Stomach (tissue), 9 donors: ENCODE results near the gene PIN1. TPM values are rescaled to one million over a fixed set of nuclear protein-coding genes. Genes with fewer than 3 reads are reported as not detected.
A peak's percentile ranks its signal among the peaks of the same experiment; 100 is the strongest.
"Not testable (repeated sequence)": the region's sequence is repeated elsewhere in the genome, so short reads cannot be mapped to it uniquely, and the experiment has no call there.

Experiments
- DNase-seq, 2 donors: peaks; one replicate each; pipeline versions ENCODE4 v3.0.0 to v3.0.0-alpha.2; 2013 to 2019
- H3K27ac ChIP-seq, 5 donors: fragments of 200-600 bp in 4 of 5; sonication (generic) in 4 of 5; one replicate each; pipeline ENCODE4 v1.5.1; 2013 to 2019; ENCODE audit warnings: mild to moderate bottlenecking in 1 of 5, moderate library complexity in 1 of 5
- H3K27me3 ChIP-seq, 3 donors: fragments of 200-600 bp; sonication (generic); one replicate each; pipeline ENCODE4 v1.5.1; 2017 to 2019; ENCODE audit warnings: mixed run types in 1 of 3
- H3K36me3 ChIP-seq, 4 donors: fragments of 200-600 bp; sonication (generic); 1 replicate in 3 of 4; 2 replicates in 1 of 4; pipeline ENCODE4 v1.5.1; 2016 to 2019
- H3K4me1 ChIP-seq, 4 donors: fragments of 200-600 bp; sonication (generic); one replicate each; pipeline ENCODE4 v1.5.1; 2016 to 2019
- H3K4me3 ChIP-seq, 4 donors: fragments of 200-600 bp; sonication (generic) in 3 of 4; one replicate each; pipeline ENCODE4 v1.5.1; 2016 to 2019; ENCODE audit warnings: mild to moderate bottlenecking in 1 of 4
- H3K9me3 ChIP-seq, 4 donors: fragments of 200-600 bp; sonication (generic); one replicate each; pipeline ENCODE4 v1.5.1; 2016 to 2019
- EP300 ChIP-seq: sonication (generic); formaldehyde crosslinking; IDR thresholded peaks from one replicate; pipeline ENCODE4 v1.6.1; 2017; ENCODE audit warnings: antibody characterized with exemption
- POLR2A ChIP-seq, 4 donors: fragments of 450-650 bp; IDR thresholded peaks; one replicate each; pipeline ENCODE4 v1.6.1; 2016; ENCODE audit warnings: antibody characterized with exemption in 4 of 4, control low read depth in 2 of 4, mild to moderate bottlenecking in 1 of 4, moderate library complexity in 1 of 4
- POLR2AphosphoS5 ChIP-seq, 3 donors: sonication (generic); formaldehyde crosslinking; IDR thresholded peaks; one replicate each; pipeline ENCODE4 v1.6.1; 2016; ENCODE audit warnings: antibody characterized with exemption in 3 of 3
- WGBS, 5 donors: extraction: QIAGEN DNeasy Blood & Tissue Kit in 3 of 5; methylation state at CpG; one replicate each; pipeline versions ENCODE4 v1.1.5 to v1.1.7; 2013 to 2018; 5-methylcytosine and 5-hydroxymethylcytosine counted together
- intact Hi-C: fragments of 100-400 bp; cut with DNase I; formaldehyde crosslinking; loops from one replicate; pipeline ENCODE4 v1.15.1; 2023; ENCODE audit warnings: low total_unique reads
- polyA plus RNA-seq, 3 donors: library from polyadenylated mRNA; stranded (reverse); fragments of 200-250 nt; gene quantifications; one replicate each; pipeline ENCODE4 v1.2.3, GENCODE V29; 2013
- total RNA-seq, 5 donors: library from RNA; depleted of rRNA; stranded (reverse); fragments of >200 nt; gene quantifications; one replicate each; pipeline versions ENCODE4 v1.1.0 to v1.2.3, GENCODE V29; 2014 to 2016
- TF ChIP-seq, protein P1 (sequence below), 7 experiments: fragments of 450-650 bp in 4 of 7; fragments of 200-600 bp in 3 of 7; sonication (generic) in 3 of 7; IDR thresholded peaks; one replicate each; pipeline ENCODE4 v1.5.1; 2016 to 2019; ENCODE audit warnings: antibody characterized with exemption in 7 of 7, control low read depth in 2 of 7, mild to moderate bottlenecking in 1 of 7
- donor health status: healthy with polysubstance abuse.
- donor health status: Bipolar disorder and iron deficiency.
- donor health status: healthy.

The PIN1 gene
- total and polyA plus RNA-seq, 8 donors: 24.2 to 105 (median 82.8) TPM

GRCh38 chr19:9836021-9836420, 903 bp downstream of the PIN1 start:
- intact Hi-C loops: no loop called here

DNA sequence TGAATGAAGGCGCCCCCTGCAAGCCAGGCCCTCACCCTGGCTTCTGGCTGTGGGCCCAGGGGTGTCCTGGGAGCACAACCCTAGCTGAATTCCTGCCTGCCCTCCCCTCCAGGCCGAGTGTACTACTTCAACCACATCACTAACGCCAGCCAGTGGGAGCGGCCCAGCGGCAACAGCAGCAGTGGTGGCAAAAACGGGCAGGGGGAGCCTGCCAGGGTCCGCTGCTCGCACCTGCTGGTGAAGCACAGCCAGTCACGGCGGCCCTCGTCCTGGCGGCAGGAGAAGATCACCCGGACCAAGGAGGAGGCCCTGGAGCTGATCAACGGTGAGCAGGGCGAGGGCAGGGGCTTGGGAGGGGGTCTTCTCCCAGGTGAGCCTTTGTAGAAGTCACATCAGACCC, 3.2 kb downstream of the PIN1 start:
- Histone ChIP-seq H3K36me3 (peaks cover 44 to 56% (median 54%) of the 10 kb centered on the region in 4 donors), H3K4me3 (no peak overlapping the region), H3K27ac (no peak overlapping the region), H3K27me3 (no peaks in the 10 kb centered on the region), H3K4me1 (peaks cover 13 to 37% (median 34%) of the 10 kb centered on the region in 4 donors), H3K9me3 (peaks cover 0 to 3% (median 0%) of the 10 kb centered on the region in 4 donors)
- 96 to 99% (median 97%) methylated on average over 11 to 15 of the region's 15 CpGs for WGBS, 5 donors
- intact Hi-C loops: no loop called here
- DNase-seq: no peak
- TF ChIP-seq, protein P1, sequence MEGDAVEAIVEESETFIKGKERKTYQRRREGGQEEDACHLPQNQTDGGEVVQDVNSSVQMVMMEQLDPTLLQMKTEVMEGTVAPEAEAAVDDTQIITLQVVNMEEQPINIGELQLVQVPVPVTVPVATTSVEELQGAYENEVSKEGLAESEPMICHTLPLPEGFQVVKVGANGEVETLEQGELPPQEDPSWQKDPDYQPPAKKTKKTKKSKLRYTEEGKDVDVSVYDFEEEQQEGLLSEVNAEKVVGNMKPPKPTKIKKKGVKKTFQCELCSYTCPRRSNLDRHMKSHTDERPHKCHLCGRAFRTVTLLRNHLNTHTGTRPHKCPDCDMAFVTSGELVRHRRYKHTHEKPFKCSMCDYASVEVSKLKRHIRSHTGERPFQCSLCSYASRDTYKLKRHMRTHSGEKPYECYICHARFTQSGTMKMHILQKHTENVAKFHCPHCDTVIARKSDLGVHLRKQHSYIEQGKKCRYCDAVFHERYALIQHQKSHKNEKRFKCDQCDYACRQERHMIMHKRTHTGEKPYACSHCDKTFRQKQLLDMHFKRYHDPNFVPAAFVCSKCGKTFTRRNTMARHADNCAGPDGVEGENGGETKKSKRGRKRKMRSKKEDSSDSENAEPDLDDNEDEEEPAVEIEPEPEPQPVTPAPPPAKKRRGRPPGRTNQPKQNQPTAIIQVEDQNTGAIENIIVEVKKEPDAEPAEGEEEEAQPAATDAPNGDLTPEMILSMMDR (IDR thresholded peaks at IDR 0.05): no peak
- no peak for TF ChIP-seq POLR2AphosphoS5 (IDR thresholded peaks at IDR 0.05)
- TF ChIP-seq POLR2A (IDR thresholded peaks at IDR 0.05): no peak
- TF ChIP-seq EP300: no peak

More at GRCh38 chr19:9836021-9836420, 903 bp downstream of the PIN1 start:
- 0 to 4% (median 4%) methylated on average over 5 of the region's 5 CpGs for WGBS, 5 donors
- Histone ChIP-seq H3K27me3 (no peaks in the 10 kb centered on the region), H3K4me3 (peak overlapping the region; percentile 91 to 100 (median 100)), H3K9me3 (no peaks in the 10 kb centered on the region), H3K36me3 (peaks cover 23 to 37% (median 34%) of the 10 kb centered on the region in 4 donors), H3K4me1 (peaks cover 13 to 37% (median 34%) of the 10 kb centered on the region in 4 donors), H3K27ac (peak overlapping the region in 2 of 5 donors; percentile 82 to 89)
- TF ChIP-seq POLR2AphosphoS5 (IDR thresholded peaks at IDR 0.05) (no peak), EP300 (no peak), POLR2A (IDR thresholded peaks at IDR 0.05) (no peak)
- TF ChIP-seq, protein P1 (IDR thresholded peaks at IDR 0.05): no peak
- no peak for DNase-seq

- Histone ChIP-seq H3K27me3 (no peaks in the 10 kb centered on the region), H3K9me3 (peaks cover 0 to 9% (median 3%) of the 10 kb centered on the region in 4 donors), H3K4me3 (no peak overlapping the region), H3K36me3 (peaks cover 55 to 67% (median 65%) of the 10 kb centered on the region in 4 donors), H3K27ac (no peak overlapping the region), H3K4me1 (peaks cover 13 to 35% (median 33%) of the 10 kb centered on the region in 4 donors)
- TF ChIP-seq, protein P1 (IDR thresholded peaks at IDR 0.05): no peak
- no peak for TF ChIP-seq POLR2AphosphoS5 (IDR thresholded peaks at IDR 0.05)
- TF ChIP-seq EP300: no peak
- TF ChIP-seq POLR2A (IDR thresholded peaks at IDR 0.05): no peak
- no peak for DNase-seq
- intact Hi-C loops: no loop called here
- WGBS, 5 donors: 65 to 91% (median 77%) methylated on average over 1 of the region's 1 CpG
Measured at GRCh38 chr19:9839415-9839814, 4.3 kb downstream of the PIN1 start.

- Histone ChIP-seq H3K27ac (no peak overlapping the region), H3K4me3 (no peak overlapping the region), H3K27me3 (no peaks in the 10 kb centered on the region), H3K9me3 (peaks cover 0 to 9% (median 3%) of the 10 kb centered on the region in 4 donors), H3K4me1 (peaks cover 0 to 29% (median 20%) of the 10 kb centered on the region in 4 donors), H3K36me3 (peaks cover 61 to 100% (median 98%) of the 10 kb centered on the region in 4 donors)
- 84 to 96% (median 95%) methylated on average over 8 to 9 of the region's 9 CpGs for WGBS, 5 donors
- TF ChIP-seq, protein P1 (IDR thresholded peaks at IDR 0.05): no peak
- TF ChIP-seq EP300: no peak
- no peak for TF ChIP-seq POLR2A (IDR thresholded peaks at IDR 0.05)
- TF ChIP-seq POLR2AphosphoS5 (IDR thresholded peaks at IDR 0.05): no peak
- DNase-seq: no peak
- intact Hi-C loops: no loop called here
Measured at GRCh38 chr19:9842834-9843625, 7.9 kb downstream of the PIN1 start.

DNA sequence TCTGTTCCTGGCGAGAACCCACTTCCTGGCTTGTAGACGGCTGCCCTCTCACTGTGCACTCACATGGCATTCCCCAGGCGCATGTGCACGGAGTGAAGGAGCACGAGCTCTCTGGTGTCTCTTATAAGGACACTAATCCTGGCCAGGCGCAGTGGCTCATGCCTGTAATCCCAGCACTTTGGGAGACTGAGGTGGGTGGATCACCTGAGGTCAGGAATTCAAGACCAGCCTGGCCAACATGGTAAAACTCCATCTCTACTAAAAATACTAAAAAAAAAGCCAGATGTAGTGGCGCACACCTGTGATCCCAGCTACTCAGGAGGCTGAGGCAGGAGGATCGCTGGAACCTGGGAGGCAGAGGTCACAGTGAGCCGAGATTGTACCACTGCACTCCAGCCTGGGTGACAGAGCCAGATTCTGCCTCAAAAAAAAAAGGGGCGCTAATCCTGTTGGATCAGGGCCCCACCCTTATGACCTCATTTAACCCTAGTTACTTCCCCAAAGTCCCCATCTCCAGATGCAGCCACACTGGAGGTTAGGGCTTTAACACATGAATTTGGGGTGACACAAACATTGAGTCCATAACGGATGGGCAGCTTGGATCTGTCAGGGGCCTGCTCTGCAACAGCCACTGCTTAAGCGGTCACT, 8.6 kb downstream of the PIN1 start:
- H3K9me3 ChIP-seq, H3K4me3 ChIP-seq, intact Hi-C loops, DNase-seq, H3K27ac ChIP-seq, H3K27me3 ChIP-seq: not testable (repeated sequence)
- WGBS, 5 donors: 93 to 99% (median 96%) methylated on average over 12 of the region's 12 CpGs
- Histone ChIP-seq H3K4me1 (peaks cover 0 to 24% (median 15%) of the 10 kb centered on the region in 4 donors), H3K36me3 (peaks cover 66 to 100% (median 98%) of the 10 kb centered on the region in 4 donors)
